Breast epithelium (tissue), 3 donors: ENCODE data around the gene NDST1.

Experiments used
- CTCF ChIP-seq, 3 donors: fragments of 450-650 bp; IDR thresholded peaks; one replicate each; pipeline ENCODE4 v1.5.1; 2016 to 2017; ENCODE audit warnings: antibody characterized with exemption in 3 of 3, mild to moderate bottlenecking in 3 of 3, moderate library complexity in 3 of 3
- POLR2A ChIP-seq: fragments of 450-650 bp; IDR thresholded peaks from one replicate; pipeline ENCODE4 v1.6.1; 2016; ENCODE audit warnings: antibody characterized with exemption, mild to moderate bottlenecking, moderate library complexity
- POLR2AphosphoS5 ChIP-seq, 3 donors: sonication (generic); formaldehyde crosslinking; IDR thresholded peaks; one replicate each; pipeline ENCODE4 v1.6.1; 2017; ENCODE audit warnings: antibody characterized with exemption in 3 of 3

GRCh38 chr5:150588596-150588890, 80.6 kb downstream of the NDST1 start:
- TF ChIP-seq CTCF (IDR thresholded peaks at IDR 0.05) (no peak), POLR2A (no peak), POLR2AphosphoS5 (IDR thresholded peaks at IDR 0.05) (no peak)
